ENCODE measurements around the gene SLC47A2.

GRCh38 chr17:19725486-19725885 is 9.1 kb upstream of the SLC47A2 start:
- no peak for TF ChIP-seq POLR2AphosphoS5 (IDR thresholded peaks at IDR 0.05)
- TF ChIP-seq CTCF (IDR thresholded peaks at IDR 0.05): no peak
- TF ChIP-seq POLR2A (IDR thresholded peaks at IDR 0.05): no peak
